ENCODE measurements around the gene RAB6B. TPM values are rescaled to one million over a fixed set of nuclear protein-coding genes. Genes with fewer than 3 reads are reported as not detected.

Gene RAB6B
- total and polyA plus RNA-seq, 2 of the 8 experiments (the other 6 are each of a cell fraction or from before 2014, with no cell fraction given), result 7.9 to 15.6 TPM

GRCh38 chr3:133803469-133803868 is 92.2 kb downstream of the RAB6B start:
- 92% methylated on average over 5 of the region's 5 CpGs; no CpG with 5 or more reads in 1 of the 2 experiments for WGBS, 2 experiments (ENCODE audit: extremely low coverage in 1 of 2, insufficient coverage in 1 of 2, insufficient read length in 1 of 2, insufficient replicate concordance in 2 of 2, low coverage in 1 of 2, low lambda C conversion rate in 2 of 2, missing lambda C conversion rate in 1 of 2)
- H3K27ac ChIP-seq (ENCODE audit: low read depth, low read length), result no peak overlapping the region
- H4K8ac ChIP-seq (ENCODE audit: extremely low read depth, insufficient read depth, low read length), result no peak overlapping the region
- CTCF ChIA-PET (ENCODE audit: partially characterized antibody), result interaction anchor here (0.6 to 0.7 kb wide), 3 partner anchors 28 to 125 kb away, joined by 3 read pairs; no protein-coding TSS in a partner anchor
- H4K91ac ChIP-seq (replicated peaks; ENCODE audit: insufficient read length, low read length), result no peak overlapping the region
- H3K79me2 ChIP-seq (ENCODE audit: control insufficient read depth in 1 of 2, insufficient read depth in 2 of 2, low read length in 2 of 2), result peaks cover 0 to 14% of the 10 kb centered on the region in 2 experiments; a peak in 2 of 4 replicates
- no peak overlapping the region for H2BK120ac ChIP-seq (replicated peaks; ENCODE audit: low read depth, low read length)
- H3K27me3 ChIP-seq (replicated peaks in 1 of 4; ENCODE audit: control insufficient read depth in 3 of 4, extremely low read depth in 1 of 4, insufficient read depth in 3 of 4, low read length in 3 of 4), result no peaks in the 10 kb centered on the region
- H4K20me1 ChIP-seq (replicated peaks in 1 of 2; ENCODE audit: control insufficient read depth in 1 of 2, insufficient read depth in 2 of 2, low read length in 2 of 2), result no peaks in the 10 kb centered on the region
- H3K23me2 ChIP-seq (ENCODE audit: low read depth, low read length), result no peaks in the 10 kb centered on the region; the same call in 1 of the 2 replicates
- no peak overlapping the region for H2AK5ac ChIP-seq (ENCODE audit: low read depth, low read length)
- no peak overlapping the region for H3K9ac ChIP-seq (replicated peaks in 1 of 4; ENCODE audit: extremely low read depth in 1 of 4, low read depth in 3 of 4, low read length in 3 of 4)
- no peak overlapping the region for H3K23ac ChIP-seq (ENCODE audit: insufficient read length)
- no peaks in the 10 kb centered on the region for H3K9me3 ChIP-seq (ENCODE audit: insufficient read depth in 2 of 2, low read depth in 1 of 2, low read length in 1 of 2)
- H3K4me3 ChIP-seq (ENCODE audit: extremely low read depth in 1 of 4, insufficient read depth in 2 of 4, low read depth in 3 of 4, low read length in 4 of 4), result no peak overlapping the region
- FAIRE-seq (no peak), DNase-seq (ENCODE audit: low read depth in 1 of 2, low spot score in 2 of 2) (no peak)
- H3K79me1 ChIP-seq (ENCODE audit: low read depth, low read length), result no peaks in the 10 kb centered on the region
- H2BK15ac ChIP-seq (ENCODE audit: low read length), result no peak overlapping the region
- peaks cover 0 to 5% (median 1%) of the 10 kb centered on the region in 4 experiments; a peak in 3 of 7 replicates for H3K4me1 ChIP-seq (replicated peaks in 1 of 4; ENCODE audit: control insufficient read depth in 3 of 4, insufficient read depth in 4 of 4, low read length in 3 of 4)
- H4K5ac ChIP-seq (ENCODE audit: insufficient read length, low read depth, low read length), result no peak overlapping the region
- no peak overlapping the region for H3K56ac ChIP-seq (replicated peaks; ENCODE audit: insufficient read length, low read depth, low read length)
- H3K4me2 ChIP-seq (ENCODE audit: insufficient read depth in 1 of 2, low read depth in 2 of 2, low read length in 2 of 2), result no peak overlapping the region
- no peak overlapping the region for H3K18ac ChIP-seq (ENCODE audit: extremely low read depth, low read length)
- H3K36me3 ChIP-seq (ENCODE audit: control insufficient read depth in 2 of 4, insufficient read depth in 4 of 4, low read length in 3 of 4), result peaks cover 0 to 11% (median 7%) of the 10 kb centered on the region in 4 experiments; a peak in 2 of 8 replicates
- H2BK20ac ChIP-seq (ENCODE audit: low read length), result no peak overlapping the region
- no peak overlapping the region for H2AFZ ChIP-seq (ENCODE audit: low read length)
- H2BK12ac ChIP-seq (ENCODE audit: low read depth, low read length), result no peak overlapping the region
- no peak overlapping the region for H2BK5ac ChIP-seq (ENCODE audit: low read depth, low read length)
- no peak overlapping the region for H3K14ac ChIP-seq (ENCODE audit: insufficient read length)
- POLR2A ChIA-PET (ENCODE audit: partially characterized antibody), result no interaction called here
- no peak overlapping the region for H3K4ac ChIP-seq (replicated peaks; ENCODE audit: insufficient read length, low read depth, low read length)
- no peak for TF ChIP-seq NRF1 (IDR thresholded peaks at IDR 0.05; ENCODE audit: low read depth, low read length)

Data from H1 (cell line).